Activated T-cell treated with anti-CD3 and anti-CD28 coated beads for 4 hours (primary cell): ENCODE measurements around the gene CCDC121.

Experiments used
- DNase-seq: peaks from one replicate; pipeline ENCODE4 v3.0.0-alpha.2; 2020

The CCDC121 gene

GRCh38 chr2:27628767-27629709 lies at the start of gene CCDC121, which contains the start of gene GPN1:
Gene CCDC121 (minus strand): TSS chr2:27629012. CDS start chr2:27627799, 1,213 bp downstream.
Gene GPN1 (plus strand): TSS chr2:27629050. CDS start chr2:27629059, 9 bp downstream.
- DNase-seq, result peak; percentile 91

- DNase-seq, result no peak
Observed at GRCh38 chr2:27672723-27673486, 44.1 kb upstream of the CCDC121 start.

- no peak for DNase-seq
Observed at GRCh38 chr2:27671235-27671634, 42.4 kb upstream of the CCDC121 start.

GRCh38 chr2:27667446-27667845 lies 38.6 kb upstream of the CCDC121 start:
- no peak for DNase-seq

- no peak for DNase-seq
Observed at GRCh38 chr2:27664622-27665363, 36.0 kb upstream of the CCDC121 start.

GRCh38 chr2:27664154-27664574 lies 35.4 kb upstream of the CCDC121 start:
- DNase-seq, result no peak

- DNase-seq, result peak; percentile 63
Observed at GRCh38 chr2:27663285-27664153, 34.7 kb upstream of the CCDC121 start, which contains the start of the genes SLC4A1AP and SUPT7L. Gene SLC4A1AP (plus strand): TSS chr2:27663889. CDS start chr2:27663915, 26 bp downstream. Gene SUPT7L (minus strand): TSS chr2:27663614. CDS start chr2:27662192, 1,422 bp downstream.

- no peak for DNase-seq
Observed at GRCh38 chr2:27661371-27661770, 32.6 kb upstream of the CCDC121 start.

GRCh38 chr2:27655155-27655951 lies 26.5 kb upstream of the CCDC121 start:
- no peak for DNase-seq

- DNase-seq, result no peak
Observed at GRCh38 chr2:27653397-27653796, 24.6 kb upstream of the CCDC121 start.

- DNase-seq, result no peak
Observed at GRCh38 chr2:27652790-27653189, 24.0 kb upstream of the CCDC121 start.

GRCh38 chr2:27652341-27652740 lies 23.5 kb upstream of the CCDC121 start:
- DNase-seq, result no peak

GRCh38 chr2:27651056-27651455 lies 22.2 kb upstream of the CCDC121 start:
- DNase-seq, result no peak

- DNase-seq, result no peak
Observed at GRCh38 chr2:27647737-27648136, 18.9 kb upstream of the CCDC121 start.

- DNase-seq, result no peak
Observed at GRCh38 chr2:27647289-27647688, 18.5 kb upstream of the CCDC121 start.

GRCh38 chr2:27645197-27645596 lies 16.4 kb upstream of the CCDC121 start:
- no peak for DNase-seq

GRCh38 chr2:27640722-27641245 lies 12.0 kb upstream of the CCDC121 start:
- DNase-seq, result no peak

GRCh38 chr2:27638709-27639108 lies 9.9 kb upstream of the CCDC121 start:
- no peak for DNase-seq

GRCh38 chr2:27638037-27638637 lies 9.3 kb upstream of the CCDC121 start:
- no peak for DNase-seq

GRCh38 chr2:27636766-27637165 lies 8.0 kb upstream of the CCDC121 start:
- DNase-seq, result no peak
